Measurements from ENCODE around the gene PEX7.
"Not testable (repeated sequence)": the region's sequence is repeated elsewhere in the genome, so short reads cannot be mapped to it uniquely, and the experiment has no call there.

DNA sequence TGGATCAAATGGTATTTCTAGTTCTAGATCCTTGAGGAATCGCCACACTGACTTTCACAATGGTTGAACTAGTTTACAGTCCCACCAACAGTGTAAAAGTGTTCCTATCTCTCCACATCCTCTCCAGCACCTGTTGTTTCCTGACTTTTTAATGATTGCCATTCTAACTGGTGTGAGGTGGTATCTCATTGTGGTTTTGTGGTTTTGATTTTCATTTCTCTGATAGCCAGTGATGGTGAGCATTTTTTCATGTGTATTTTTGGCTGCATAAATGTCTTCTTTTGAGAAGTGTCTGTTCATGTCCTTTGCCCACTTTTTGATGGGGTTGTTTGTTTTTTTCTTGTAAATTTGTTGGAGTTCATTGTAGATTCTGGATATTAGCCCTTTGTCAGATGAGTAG is 6.8 kb upstream of the PEX7 start:
- TF ChIP-seq HDGF (IDR thresholded peaks at IDR 0.05); EZH2 (IDR thresholded peaks at IDR 0.05; ENCODE audit: borderline replicate concordance, control insufficient read depth, low read depth, low read length); RAD21 (IDR thresholded peaks at IDR 0.05; ENCODE audit: insufficient read depth, low read depth, low read length); RELA (IDR thresholded peaks at IDR 0.05; ENCODE audit: borderline replicate concordance, partially characterized antibody); MYC (IDR thresholded peaks at IDR 0.05; ENCODE audit: insufficient read depth, insufficient read length, insufficient replicate concordance, low read length, severe bottlenecking); POLR2A (IDR thresholded peaks at IDR 0.05; ENCODE audit: low read depth, low read length); POLR2AphosphoS5 (IDR thresholded peaks at IDR 0.05; ENCODE audit: low read length); MXI1 (IDR thresholded peaks at IDR 0.05; ENCODE audit: low read depth, low read length); ZNF274 (IDR thresholded peaks at IDR 0.05; ENCODE audit: insufficient read depth, insufficient read length); NRF1 (conservative IDR thresholded peaks at IDR 0.05; ENCODE audit: low read depth, low read length): not testable (repeated sequence)
- TF ChIP-seq, protein P1, sequence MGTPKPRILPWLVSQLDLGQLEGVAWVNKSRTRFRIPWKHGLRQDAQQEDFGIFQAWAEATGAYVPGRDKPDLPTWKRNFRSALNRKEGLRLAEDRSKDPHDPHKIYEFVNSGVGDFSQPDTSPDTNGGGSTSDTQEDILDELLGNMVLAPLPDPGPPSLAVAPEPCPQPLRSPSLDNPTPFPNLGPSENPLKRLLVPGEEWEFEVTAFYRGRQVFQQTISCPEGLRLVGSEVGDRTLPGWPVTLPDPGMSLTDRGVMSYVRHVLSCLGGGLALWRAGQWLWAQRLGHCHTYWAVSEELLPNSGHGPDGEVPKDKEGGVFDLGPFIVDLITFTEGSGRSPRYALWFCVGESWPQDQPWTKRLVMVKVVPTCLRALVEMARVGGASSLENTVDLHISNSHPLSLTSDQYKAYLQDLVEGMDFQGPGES (IDR thresholded peaks at IDR 0.05), result not testable (repeated sequence)
- TF ChIP-seq, protein P2, sequence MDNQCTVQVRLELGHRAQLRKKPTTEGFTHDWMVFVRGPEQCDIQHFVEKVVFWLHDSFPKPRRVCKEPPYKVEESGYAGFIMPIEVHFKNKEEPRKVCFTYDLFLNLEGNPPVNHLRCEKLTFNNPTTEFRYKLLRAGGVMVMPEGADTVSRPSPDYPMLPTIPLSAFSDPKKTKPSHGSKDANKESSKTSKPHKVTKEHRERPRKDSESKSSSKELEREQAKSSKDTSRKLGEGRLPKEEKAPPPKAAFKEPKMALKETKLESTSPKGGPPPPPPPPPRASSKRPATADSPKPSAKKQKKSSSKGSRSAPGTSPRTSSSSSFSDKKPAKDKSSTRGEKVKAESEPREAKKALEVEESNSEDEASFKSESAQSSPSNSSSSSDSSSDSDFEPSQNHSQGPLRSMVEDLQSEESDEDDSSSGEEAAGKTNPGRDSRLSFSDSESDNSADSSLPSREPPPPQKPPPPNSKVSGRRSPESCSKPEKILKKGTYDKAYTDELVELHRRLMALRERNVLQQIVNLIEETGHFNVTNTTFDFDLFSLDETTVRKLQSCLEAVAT (IDR thresholded peaks at IDR 0.05), result not testable (repeated sequence)
- TF ChIP-seq, protein P3, sequence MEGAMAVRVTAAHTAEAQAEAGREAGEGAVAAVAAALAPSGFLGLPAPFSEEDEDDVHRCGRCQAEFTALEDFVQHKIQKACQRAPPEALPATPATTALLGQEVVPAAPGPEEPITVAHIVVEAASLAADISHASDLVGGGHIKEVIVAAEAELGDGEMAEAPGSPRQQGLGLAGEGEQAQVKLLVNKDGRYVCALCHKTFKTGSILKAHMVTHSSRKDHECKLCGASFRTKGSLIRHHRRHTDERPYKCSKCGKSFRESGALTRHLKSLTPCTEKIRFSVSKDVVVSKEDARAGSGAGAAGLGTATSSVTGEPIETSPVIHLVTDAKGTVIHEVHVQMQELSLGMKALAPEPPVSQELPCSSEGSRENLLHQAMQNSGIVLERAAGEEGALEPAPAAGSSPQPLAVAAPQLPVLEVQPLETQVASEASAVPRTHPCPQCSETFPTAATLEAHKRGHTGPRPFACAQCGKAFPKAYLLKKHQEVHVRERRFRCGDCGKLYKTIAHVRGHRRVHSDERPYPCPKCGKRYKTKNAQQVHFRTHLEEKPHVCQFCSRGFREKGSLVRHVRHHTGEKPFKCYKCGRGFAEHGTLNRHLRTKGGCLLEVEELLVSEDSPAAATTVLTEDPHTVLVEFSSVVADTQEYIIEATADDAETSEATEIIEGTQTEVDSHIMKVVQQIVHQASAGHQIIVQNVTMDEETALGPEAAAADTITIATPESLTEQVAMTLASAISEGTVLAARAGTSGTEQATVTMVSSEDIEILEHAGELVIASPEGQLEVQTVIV (IDR thresholded peaks at IDR 0.05; ENCODE audit: borderline replicate concordance, partially characterized antibody), result not testable (repeated sequence)
- TF ChIP-seq, protein P4, sequence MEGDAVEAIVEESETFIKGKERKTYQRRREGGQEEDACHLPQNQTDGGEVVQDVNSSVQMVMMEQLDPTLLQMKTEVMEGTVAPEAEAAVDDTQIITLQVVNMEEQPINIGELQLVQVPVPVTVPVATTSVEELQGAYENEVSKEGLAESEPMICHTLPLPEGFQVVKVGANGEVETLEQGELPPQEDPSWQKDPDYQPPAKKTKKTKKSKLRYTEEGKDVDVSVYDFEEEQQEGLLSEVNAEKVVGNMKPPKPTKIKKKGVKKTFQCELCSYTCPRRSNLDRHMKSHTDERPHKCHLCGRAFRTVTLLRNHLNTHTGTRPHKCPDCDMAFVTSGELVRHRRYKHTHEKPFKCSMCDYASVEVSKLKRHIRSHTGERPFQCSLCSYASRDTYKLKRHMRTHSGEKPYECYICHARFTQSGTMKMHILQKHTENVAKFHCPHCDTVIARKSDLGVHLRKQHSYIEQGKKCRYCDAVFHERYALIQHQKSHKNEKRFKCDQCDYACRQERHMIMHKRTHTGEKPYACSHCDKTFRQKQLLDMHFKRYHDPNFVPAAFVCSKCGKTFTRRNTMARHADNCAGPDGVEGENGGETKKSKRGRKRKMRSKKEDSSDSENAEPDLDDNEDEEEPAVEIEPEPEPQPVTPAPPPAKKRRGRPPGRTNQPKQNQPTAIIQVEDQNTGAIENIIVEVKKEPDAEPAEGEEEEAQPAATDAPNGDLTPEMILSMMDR (IDR thresholded peaks at IDR 0.05 in 2 of 3, conservative IDR thresholded peaks at IDR 0.05 in 1 of 3; ENCODE audit: control insufficient read depth in 2 of 3, extremely low read depth in 1 of 3, insufficient read depth in 1 of 3, low read depth in 3 of 3, low read length in 3 of 3), result not testable (repeated sequence)
